GM18870 (cell line): ENCODE data around the gene STAB1.
A peak's percentile ranks its signal among the peaks of the same experiment; 100 is the strongest.

Experiments used
- ATAC-seq: cut with Tn5 transposase; IDR thresholded peaks from one replicate; pipeline ENCODE4 v1.9.1; 2021; ENCODE audit warnings: moderate library complexity; ENCODE audit not compliant: unreplicated experiment

STAB1 gene

DNA sequence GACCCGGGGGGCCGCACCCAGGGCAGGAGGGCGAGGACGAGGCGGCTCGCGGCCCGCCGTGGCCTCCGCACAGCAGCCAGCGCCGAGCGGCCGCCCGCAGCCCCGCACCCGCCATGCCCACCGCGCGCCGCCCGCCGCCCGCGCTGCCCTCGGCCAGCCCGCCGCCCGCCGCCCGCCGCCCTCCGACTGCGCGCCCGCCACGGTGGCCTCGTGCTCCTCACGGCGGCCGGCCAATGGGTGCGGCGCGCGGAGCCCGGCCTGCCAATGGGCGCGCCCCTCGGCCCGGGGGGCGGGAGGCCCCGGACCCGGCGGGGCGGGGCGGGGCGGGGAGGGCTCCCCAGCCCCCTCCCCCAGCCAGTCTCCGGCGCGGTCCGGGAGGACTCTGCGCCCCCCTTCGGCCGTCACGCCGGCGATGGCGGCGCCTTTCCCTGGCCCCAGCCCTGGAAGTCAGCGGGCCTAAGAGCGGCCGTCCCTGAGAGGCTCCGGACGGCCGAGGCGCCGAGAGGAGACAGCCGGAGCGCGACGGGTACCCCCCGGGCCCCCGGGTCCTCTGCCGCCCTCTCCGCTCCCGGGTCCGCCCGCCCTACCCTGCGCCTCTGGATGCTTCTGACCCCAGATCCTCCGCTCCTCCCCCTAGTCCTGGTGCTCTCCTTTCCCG, 38.6 kb downstream of the STAB1 start, which contains the start of gene NT5DC2:
Gene NT5DC2, minus strand, starts transcription at position 235 of the 658 bp plus-strand sequence. Its CDS starts 120 bp downstream, at position 115.
- no peak for ATAC-seq

DNA sequence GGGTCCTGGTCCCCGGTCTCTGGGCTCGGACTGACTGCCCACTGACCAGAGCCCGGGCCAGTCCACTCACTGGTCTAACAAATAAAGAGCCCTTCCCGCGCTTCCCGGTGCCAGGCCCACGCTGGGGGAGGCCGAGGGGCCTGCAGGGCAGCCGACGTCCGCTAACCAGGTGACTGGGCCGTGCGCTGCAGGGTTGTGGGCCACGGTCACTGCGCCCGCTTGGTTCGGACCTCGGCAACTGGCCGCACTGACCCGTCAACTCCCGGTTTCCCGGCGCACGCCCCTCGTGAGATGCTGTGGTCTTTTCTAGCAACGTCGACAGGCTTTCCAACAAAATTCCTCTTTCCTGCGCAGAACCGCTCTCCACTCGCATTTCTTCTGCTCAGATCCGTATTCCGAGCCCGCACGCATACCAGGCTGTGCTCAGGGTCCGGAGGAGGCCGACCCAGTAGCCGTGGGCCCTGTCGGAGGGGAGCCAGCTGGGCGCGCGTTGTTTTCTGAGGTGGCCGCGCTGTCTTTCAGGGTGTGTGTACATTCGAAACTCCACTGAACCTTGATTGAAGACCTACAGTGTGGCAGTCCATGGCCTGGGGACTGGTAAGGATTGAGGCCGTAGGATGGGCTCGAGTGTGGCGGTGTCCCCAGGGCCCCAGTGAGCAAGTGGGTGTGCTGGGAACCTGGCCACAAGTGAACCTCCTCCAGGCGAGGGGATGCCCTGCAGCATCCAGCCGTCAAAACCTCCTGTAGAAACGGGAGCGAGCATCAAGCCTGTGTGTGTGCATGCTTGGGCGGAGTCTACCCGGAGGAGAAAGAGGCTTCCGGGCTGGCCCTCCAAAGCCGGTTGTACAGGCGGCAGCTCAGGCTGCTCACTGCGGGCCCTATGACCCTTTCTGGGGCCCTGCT, 39.4 kb downstream of the STAB1 start:
- no peak for ATAC-seq

DNA sequence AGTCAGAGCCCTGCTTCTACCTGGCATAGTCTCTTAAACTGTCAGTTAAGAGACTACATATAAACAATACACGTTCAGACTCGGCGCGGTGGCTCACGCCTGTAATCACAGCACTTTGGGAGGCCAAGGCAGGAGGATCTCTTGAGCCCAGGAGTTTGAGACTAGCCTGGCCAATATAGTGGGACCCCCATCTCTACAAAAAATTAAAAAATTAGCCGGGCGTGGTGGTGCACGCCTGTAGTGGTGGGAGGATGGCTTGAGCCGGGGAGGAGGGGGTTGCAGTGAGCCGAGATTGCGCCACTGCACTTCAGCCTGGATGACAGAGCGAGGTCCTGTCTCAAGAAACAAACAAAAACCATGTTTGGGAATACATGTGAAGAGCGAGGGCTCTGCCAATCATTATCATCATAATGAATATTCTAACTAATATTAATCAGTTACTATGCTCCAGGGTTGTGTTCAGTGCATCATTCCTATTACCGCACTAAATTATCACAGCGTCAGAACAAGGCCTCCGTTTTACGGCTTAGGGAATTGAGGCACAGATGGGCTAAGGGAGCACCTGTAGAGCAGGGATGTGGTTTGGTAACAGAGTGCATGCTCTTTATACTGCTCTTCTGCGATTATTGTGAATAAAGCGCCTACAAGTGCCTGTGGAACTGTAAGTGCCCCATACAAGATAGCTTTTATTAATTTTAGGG, 40.4 kb downstream of the STAB1 start:
- ATAC-seq = no peak

DNA sequence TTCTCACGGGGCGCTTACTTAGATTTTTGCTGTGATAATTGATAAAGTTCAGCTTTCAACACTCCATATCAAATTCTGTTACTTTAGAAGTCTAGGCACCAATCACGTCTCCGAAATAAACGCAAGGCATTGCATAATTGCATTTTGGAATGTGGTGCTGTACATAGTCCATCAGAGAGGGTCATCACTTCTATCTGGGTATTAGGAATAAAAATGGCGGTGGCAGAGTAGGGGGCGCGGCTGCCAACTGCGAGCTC, 40.9 kb downstream of the STAB1 start:
- ATAC-seq = no peak

DNA sequence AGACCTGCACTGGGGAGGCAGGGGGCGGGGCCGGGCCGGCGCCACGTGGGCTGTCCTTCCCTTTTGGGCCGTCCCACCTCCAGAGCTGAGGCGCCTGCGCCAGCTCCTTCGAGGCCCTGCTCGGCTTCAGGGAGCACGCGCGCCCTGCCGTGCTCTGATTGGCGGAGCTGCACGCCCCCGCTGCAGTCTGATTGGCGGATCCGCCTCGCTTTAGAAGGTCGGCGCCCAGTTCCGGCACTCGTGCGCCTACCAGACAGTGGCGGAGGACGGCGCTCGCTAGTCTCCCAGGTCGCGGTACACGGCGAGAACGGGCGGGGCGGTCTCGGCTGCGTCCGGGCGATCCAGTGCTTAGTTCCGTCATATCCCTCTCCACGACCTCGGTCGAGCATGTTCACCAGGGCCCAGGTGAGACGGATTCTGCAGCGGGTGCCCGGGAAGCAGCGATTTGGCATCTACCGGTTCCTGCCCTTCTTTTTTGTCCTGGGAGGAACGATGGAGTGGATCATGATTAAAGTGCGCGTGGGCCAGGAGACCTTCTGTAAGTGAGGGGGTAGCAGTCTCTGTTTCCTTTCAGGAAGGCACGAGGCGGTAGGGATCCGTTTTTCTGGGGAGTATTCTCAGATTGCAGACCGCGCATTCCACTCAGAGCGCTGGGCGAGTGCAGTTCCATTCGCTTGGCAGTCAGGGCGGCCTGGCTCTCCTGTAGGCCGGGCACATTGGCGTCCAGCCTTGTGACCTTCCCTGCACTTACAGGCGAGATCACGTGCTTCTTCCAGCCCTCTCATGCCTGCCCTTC, 41.4 kb downstream of the STAB1 start, which contains the start of gene UQCC5:
Gene UQCC5, plus strand, starts transcription at position 237 of the 796 bp plus-strand sequence. Its CDS starts 151 bp downstream, at position 388.
- peak; percentile 88 for ATAC-seq

DNA sequence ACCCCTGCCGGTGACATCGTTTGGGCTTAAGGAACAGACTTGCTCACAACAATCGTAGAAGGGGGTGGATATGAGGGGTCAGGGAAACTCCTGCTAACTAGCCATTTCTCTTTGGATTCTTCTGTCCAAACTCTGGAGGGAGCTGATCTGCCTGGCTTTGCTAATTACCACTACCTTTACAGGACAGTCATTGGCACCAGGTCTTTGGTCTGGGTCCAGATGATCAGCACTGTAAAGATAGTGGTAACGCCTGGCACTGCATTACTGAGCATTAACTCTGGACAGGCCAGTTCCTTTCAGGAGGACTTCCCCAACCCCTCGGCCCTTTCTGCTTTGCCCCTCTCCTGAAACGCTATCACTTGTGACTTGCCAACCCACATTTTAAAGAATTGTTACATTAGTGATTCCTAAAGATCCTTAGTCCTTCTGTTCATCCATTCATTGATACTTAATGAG, 42.1 kb downstream of the STAB1 start:
- no peak for ATAC-seq

DNA sequence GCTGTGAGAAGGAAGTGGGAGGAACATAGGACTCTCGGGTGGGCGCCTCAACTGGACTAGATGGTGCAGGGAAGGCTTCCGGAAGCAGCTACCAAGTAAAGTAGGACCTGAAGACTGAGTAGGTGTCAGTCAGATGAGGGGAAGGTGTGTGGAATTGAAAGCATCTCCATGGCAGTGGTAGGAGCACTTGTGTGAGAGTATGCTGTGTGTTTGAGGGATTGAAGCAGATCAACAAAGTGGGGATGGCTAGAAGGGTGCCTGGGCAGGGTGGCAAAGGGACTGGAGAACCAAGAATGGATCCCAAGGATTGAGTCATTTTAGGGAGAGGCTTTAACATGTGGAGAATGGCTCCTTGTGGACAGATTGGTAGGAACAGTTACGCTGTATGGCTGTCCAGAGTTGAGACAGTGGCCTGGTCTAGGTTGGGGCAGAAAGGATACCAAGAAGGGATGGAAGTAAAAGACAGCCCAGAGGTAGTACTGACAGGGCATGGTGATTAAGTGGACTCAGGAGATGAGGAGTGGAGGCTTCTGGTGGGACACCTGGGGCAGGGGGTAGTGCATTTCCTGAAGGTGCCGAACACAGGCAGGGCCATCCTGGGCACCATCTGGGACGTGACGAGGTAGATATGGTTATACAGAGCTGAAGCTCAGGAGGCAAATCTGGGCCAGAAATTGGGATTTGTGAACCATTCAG, 42.7 kb downstream of the STAB1 start:
- ATAC-seq = no peak

DNA sequence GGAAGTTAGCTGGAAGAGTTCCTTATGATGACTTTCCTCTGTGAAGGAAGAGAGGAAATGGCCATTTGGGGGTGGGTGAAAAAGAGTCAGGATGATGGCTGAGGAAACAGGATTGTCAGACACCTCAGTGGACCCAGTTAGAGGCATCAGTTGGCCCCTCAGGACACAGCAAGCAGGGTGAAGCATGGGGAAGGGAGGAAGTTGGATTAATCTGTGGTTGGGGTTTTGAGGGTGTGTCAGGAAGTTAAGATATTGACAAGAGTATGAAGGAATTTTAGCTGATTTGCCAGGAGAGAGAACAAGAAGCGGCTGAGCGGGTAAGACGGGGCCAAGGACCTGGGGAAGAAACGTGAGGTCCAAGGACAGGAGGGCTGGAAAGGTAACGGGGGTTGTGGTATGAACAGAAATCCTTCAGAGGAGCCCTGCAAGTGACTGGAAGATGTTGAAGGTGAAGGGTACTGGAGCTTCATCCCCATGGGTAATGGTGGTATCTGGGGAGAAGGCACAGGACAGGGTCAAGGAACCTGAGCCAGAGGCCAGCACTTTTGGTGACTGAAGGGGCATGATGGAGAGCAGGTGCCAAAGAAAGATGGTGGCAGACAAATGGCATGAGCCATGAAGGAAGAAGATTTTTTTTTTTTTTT, 44.0 kb downstream of the STAB1 start:
- no peak for ATAC-seq

DNA sequence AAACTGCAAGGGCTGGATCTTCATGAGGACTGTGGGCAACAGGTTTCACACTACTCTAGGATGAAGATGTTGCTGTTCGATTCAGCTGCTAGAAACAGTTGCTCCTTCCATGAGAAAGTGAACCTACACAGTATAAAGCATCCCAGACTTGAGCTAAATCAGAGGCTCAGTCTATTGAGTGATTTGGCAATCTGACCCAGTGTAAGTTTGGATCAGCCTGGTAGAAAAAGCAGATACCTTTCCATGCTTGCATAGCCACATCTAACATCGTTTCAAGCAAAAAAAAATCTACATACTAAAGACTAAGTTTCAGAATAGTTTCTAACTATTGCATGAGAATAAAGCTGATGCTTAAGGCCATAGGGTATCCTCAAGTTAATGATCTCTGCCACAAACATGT, 45.9 kb downstream of the STAB1 start:
- no peak for ATAC-seq

DNA sequence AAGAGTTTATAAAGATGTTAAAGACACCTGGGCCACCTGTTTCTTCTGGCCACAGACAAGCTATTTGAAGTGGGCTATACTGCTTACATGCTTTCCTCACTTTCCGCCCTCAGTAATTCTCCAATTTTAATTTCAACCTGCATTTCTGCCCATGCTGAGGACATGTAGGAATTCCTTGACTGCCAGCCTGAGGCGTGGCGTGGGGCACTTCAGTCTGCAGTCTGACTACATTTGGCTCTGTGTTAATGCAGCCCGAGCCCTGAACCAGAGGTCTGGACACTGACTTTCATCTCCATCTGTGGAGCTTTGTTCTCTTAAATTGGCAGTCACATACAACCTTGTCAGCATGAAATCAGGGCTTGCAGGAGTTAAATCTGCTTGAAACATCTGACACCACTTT, 49.8 kb downstream of the STAB1 start:
- ATAC-seq = no peak

DNA sequence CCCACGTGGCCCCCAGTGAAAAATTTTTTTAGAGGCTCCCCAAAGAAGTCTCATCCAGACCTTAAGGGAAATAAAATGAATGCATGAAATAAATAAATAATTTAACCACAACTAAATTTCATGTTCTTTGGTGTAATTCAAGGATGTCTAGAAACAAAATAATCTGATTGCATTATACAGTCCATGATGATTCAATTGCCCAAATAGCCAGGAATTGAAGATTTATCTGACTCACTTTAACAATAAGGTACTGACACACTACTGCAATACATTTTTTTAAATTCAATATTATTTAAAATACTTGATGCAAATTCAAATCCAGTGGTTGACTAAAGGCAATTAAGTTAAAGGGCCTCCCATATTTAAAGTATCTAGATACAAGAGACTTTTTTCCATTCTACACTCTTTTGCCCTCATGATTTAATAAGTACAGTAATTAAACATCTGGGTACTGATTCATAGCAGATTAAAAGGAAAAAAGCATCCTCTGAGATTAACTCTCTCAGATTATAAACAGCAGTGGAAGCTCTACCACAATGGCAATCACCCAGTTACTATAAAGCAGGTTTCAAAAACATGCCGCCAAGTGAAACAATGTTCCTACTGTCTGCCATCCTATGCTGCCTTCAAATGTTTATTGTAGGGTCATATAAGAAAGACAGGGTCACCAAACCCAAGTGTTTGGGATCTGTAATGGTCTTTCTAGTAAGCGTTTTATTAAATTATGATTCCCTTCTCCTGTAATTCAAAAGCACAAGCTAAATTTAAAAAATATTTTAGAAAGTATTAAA, 51.2 kb downstream of the STAB1 start:
- no peak for ATAC-seq

DNA sequence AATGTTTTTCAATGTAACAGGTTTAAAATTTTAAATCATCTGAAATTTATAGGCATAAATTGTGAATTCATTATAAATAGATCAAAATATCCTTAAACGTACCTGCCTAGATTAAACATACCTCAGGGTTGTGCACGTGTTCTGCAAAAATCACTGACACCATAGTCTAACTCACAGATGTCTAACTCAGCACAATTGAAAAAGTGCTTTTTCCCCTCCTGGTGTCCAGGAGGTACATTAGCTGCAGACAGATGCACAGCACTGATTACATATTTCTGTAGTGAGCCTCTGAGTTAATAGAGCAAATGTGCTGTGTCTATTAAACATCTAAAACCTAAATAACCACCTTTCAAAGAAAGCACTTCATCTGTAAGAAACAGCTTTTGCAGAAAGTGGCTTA, 52.0 kb downstream of the STAB1 start:
- no peak for ATAC-seq

DNA sequence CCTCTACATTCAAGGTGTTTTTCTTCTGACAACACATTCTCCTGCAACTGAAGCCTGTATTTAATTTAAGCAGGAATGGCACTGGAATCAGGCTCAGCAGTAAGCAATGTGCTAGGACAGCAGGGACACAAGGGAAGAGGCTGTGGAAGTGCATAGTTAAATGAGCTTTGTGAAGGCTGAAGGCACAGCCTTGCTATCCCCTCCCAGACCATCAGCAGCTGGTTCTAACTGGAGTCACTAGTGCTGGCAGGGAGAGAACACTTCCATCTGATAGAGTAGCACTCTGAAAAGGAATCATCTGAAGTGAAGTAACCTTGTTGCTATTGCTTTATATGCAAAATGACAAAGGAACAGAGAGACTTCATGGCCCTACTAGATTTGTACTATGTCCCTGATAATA, 56.0 kb downstream of the STAB1 start:
- ATAC-seq = no peak

DNA sequence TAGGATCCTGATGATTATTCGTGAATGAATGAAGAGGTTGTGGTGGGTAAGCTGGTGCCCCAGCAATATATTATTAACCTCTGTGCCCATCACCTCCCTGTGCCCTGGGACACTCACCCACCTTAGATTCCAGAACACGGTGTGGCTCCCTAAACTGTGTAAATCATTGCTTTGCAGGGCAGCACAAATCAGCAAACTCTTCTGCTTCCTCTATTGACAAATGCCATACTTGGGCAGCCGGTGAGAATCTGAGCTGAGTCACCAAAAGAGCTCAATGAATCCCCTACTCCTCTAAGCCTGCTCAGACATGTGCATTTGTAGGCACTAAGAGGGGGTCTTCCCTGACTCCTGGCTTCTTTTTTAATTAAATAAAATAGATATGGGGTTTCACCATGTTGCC, 57.0 kb downstream of the STAB1 start:
- ATAC-seq = no peak

DNA sequence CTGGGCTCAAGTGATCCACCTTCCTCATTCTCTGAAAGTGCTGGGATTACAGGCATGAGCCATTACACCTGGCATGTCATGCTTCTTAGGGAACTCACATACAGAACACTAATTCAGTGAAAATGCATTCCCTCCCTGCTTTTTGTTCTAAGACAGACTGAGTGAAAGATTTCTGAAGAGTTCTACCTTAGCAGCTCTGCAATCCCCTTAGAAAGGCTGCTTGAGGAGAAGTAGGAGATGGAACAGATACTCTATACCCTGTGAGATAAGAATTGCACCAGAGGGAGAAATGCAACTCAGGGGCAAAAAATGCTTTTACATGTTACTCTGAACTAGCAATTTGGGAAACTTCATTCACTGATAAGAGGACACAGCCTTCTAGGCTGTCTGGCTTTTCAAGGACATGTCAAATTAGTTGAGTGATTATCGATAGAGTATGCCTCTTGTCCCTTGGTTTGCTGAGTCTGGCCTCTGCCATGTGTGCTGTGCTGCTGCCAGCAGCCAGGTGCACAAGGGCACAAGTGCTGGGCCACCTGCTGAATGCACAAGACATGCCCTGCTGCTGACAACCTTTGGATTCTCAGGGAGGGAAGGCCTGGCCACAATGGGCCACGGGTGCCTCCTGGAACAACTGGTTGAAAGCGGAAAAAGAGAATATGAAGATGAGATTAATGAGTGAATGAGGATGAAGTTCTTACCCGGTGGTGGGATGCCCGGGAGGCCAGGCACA, 59.1 kb downstream of the STAB1 start:
- no peak for ATAC-seq

DNA sequence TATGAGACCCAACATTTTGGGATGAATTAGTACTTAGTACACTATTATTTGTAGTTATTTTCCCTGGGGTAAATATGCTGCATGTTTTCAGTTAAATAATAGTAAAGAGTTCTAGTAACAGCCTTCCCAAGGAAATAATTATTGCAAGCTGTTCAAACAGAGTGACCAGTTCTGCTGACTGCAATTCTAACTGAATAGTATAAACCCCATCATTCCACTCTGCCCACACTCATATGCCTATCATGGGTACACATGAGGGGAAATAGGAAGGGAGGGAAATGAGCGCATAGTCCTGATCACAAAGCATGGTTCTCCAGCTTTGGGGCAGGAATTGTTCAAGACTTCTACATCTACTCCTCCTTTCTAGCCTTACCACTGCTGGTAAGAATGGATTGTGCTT, 59.9 kb downstream of the STAB1 start:
- no peak for ATAC-seq

DNA sequence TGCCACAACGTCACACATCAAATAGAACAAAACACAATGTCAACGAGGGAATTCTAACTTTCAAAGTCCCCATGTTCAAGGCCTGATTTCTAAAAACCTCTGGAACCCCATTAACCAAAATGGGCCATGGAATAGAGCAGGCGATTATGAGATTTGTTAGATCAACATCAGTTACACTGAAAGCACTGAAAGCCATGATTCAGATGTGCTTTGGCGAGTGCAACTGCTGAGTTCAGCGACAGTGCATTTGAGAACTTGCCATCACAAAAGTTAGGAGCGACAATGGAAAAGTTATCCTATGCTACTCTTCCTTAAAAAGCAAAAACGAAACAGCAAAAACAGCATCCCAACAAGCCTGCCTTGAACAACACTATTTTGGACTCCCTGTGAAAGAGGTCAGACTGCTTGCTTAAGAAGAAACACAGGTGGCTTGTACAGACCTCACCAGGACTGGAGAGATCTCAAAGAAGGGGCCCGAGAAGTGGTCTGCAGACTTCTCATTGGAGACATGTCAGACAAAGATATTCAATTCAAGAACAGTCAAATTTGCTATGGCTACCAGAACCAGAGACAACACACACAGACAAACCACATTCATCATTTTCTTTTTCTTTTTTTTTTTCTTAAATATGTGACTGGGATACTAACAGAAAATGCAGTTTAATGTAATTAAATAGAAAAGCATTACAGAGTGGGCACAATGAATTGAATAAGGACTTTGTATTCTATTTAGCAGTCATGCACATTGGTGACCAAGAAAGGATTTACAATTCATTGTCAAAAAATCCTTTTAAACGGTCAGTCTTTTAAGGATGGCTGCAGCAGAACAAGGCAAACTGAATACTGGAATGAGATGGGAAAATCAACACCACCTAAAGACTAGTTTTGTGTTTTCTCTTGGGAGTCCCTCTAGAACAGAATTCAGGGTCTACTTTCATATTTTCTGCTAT, 62.1 kb downstream of the STAB1 start:
- no peak for ATAC-seq
